GM10248 (cell line): ENCODE data around the gene CD300H.

Experiments
- CTCF ChIA-PET: fragments of 300-600 bp; sonication (Branson Sonifier 250); formaldehyde crosslinking; extraction: SDS; loops from one replicate; lab custom pipeline; 2021; ENCODE audit warnings: antibody characterized with exemption; lab: Yijun Ruan, JAX
- POLR2A ChIA-PET: fragments of 350-650 bp; sonication (Branson Sonifier 250); formaldehyde crosslinking; extraction: SDS; loops from one replicate; lab custom pipeline; 2020; ENCODE audit warnings: antibody characterized with exemption; lab: Yijun Ruan, JAX
- DNase-seq: peaks from one replicate; pipeline ENCODE4 v3.0.0; 2012; ENCODE audit errors: extremely low spot score
- CTCF ChIP-seq: IDR thresholded peaks from 2 replicates; pipeline ENCODE4 v1.5.1; 2012; ENCODE audit warnings: mild to moderate bottlenecking, low read depth; ENCODE audit errors: extremely low read depth, missing control alignments, control extremely low read depth

The CD300H gene

DNA sequence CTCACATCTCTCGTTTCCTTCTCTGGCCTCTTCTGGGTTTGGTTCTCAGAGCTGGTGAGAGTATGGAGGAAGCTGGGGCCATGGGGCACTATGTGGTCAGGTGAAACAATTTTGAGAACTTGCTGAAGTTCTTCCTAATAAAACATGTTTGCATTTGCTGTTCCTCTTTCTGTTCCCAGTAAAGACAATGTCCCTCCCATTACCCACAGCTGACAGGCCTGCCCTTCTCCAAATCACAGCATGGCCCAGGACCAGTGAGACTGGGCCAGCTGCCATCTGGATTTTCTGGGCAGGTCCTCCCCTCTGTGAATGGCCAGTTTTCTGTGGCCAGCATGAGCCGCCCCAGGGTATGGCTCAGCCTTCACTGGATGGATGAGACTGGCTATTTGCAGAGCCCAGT lies at the start of gene CD300H:
CD300H (minus strand) TSS at position 113 of the 400 bp plus-strand sequence.
- CTCF ChIA-PET, result interaction anchor here (1.9 to 2.7 kb wide), 3 partner anchors 11 to 169 kb away, joined by 11 to 27 read pairs (median 14); partner anchors contain the start of gene RAB37

GRCh38 chr17:74616696-74617095 lies 49.4 kb upstream of the CD300H start:
- no peak for DNase-seq
- CTCF ChIA-PET, result interaction anchor here (2.2 kb wide), 1 partner anchor 121 kb away, joined by 8 read pairs; the partner anchor contains the start of gene RAB37
- no peak for TF ChIP-seq CTCF
- POLR2A ChIA-PET, result no interaction called here

More for the DNA sequence above, at the start of gene CD300H:
- POLR2A ChIA-PET, result no interaction called here
- DNase-seq, result no peak
- no peak for TF ChIP-seq CTCF

DNA sequence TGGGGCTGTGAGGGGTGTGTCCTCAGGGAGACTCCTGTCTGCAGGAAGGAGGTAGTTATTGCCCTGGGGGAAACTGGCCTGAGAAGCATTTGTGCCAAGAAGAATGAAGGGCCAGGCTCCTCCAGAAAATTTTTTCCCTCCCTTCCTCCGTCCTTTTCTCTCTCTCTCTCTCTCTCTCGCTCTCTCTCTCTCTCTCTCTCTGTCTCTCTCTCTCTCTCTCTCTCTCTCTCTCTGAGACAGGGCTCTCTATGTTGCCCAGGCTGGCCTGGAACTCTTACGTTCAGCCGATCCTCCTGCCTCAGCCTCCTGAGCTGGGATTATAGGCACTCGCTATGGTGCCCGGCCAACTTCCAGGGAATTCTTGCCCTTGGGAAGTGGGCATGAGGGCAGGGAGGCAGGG lies 44.7 kb upstream of the CD300H start:
- TF ChIP-seq CTCF, result no peak
- ChIA-PET POLR2A (no interaction called here), CTCF (interaction anchor here (1.9 kb wide), 1 partner anchor 244 kb away, joined by 4 read pairs; the partner anchor contains the start of gene GPR142)
- DNase-seq, result no peak

GRCh38 chr17:74610108-74610507 lies 42.8 kb upstream of the CD300H start:
- no peak for DNase-seq
- ChIA-PET CTCF (interaction anchor here (0.7 kb wide), 1 partner anchor 8 kb away, joined by 3 read pairs; no protein-coding TSS in a partner anchor), POLR2A (no interaction called here)
- no peak for TF ChIP-seq CTCF

DNA sequence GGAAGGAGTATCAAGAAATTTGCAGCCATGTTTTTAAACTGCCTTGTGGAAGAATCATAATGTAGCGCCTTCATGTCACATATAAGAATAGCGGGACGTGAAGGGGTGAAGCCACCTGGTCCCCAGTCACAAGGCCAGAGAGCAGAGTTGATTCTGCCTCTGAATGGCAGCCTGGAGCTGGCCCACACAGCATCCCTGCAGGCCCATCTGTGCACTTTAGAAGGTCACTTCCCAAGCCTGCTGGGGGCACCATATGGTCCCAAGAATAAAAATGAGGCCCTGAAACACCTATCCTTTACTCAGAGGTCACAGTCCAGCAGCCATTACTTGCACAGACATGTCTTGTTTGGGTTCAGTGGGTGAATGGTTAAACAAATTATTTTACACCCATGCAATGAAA lies 41.2 kb upstream of the CD300H start:
- CTCF ChIA-PET, result no interaction called here
- no peak for DNase-seq
- POLR2A ChIA-PET, result no interaction called here

GRCh38 chr17:74607221-74607620 lies 39.9 kb upstream of the CD300H start:
- POLR2A ChIA-PET, result interaction anchor here (0.6 kb wide), 1 partner anchor 249 kb away, joined by 8 read pairs; no protein-coding TSS in a partner anchor
- CTCF ChIA-PET, result interaction anchor here (1.5 kb wide), 1 partner anchor 228 kb away, joined by 3 read pairs; no protein-coding TSS in a partner anchor
- TF ChIP-seq CTCF, result no peak
- DNase-seq, result no peak

More for the DNA sequence above, 41.2 kb upstream of the CD300H start:
- TF ChIP-seq CTCF, result no peak
